MM.1S (cell line): ENCODE results near the gene MLKL.

Experiments used
- DNase-seq: peaks from one replicate; pipeline ENCODE4 v3.0.0-alpha.2; 2015
- H2AFZ ChIP-seq: fragments of 300-600 bp; sonication (generic); 2 replicates; pipeline ENCODE4 v1.6.0; 2016; ENCODE audit warnings: antibody characterized with exemption, low read length
- H3F3A ChIP-seq: fragments of 300-600 bp; sonication (generic); 2 replicates; pipeline ENCODE4 v1.6.1; 2016; ENCODE audit warnings: mild to moderate bottlenecking, antibody characterized with exemption, low read length, moderate library complexity, mixed read lengths; ENCODE audit not compliant: insufficient read depth
- H3K27ac ChIP-seq: fragments of 300-600 bp; sonication (generic); 2 replicates; pipeline ENCODE4 v1.5.1; 2016; ENCODE audit warnings: mild to moderate bottlenecking, low read length
- H3K27me3 ChIP-seq: fragments of 300-600 bp; sonication (generic); replicated peaks from 2 replicates; pipeline ENCODE4 v1.6.0; 2016; ENCODE audit warnings: low read length; ENCODE audit not compliant: insufficient read depth
- H3K36me3 ChIP-seq: fragments of 300-600 bp; sonication (generic); replicated peaks from 2 replicates; pipeline ENCODE4 v1.6.1; 2016; ENCODE audit warnings: mild to moderate bottlenecking, low read length, mixed read lengths; ENCODE audit not compliant: insufficient read depth
- H3K4me1 ChIP-seq: fragments of 300-600 bp; sonication (generic); 2 replicates; pipeline ENCODE4 v1.6.1; 2016; ENCODE audit warnings: low read length, mixed read lengths
- H3K4me2 ChIP-seq: fragments of 300-600 bp; sonication (generic); 2 replicates; pipeline ENCODE4 v1.6.0; 2016; ENCODE audit warnings: low read depth, low read length
- H3K4me3 ChIP-seq: fragments of 300-600 bp; sonication (generic); 2 replicates; pipeline ENCODE4 v1.5.1; 2016; ENCODE audit warnings: low read length, mixed read lengths
- H3K79me2 ChIP-seq: fragments of 300-600 bp; sonication (generic); 2 replicates; pipeline ENCODE4 v1.6.1; 2016; ENCODE audit warnings: mixed run types, low read length, mixed read lengths
- H3K9ac ChIP-seq: fragments of 300-600 bp; sonication (generic); 2 replicates; pipeline ENCODE4 v1.6.1; 2016; ENCODE audit warnings: low read length, mixed read lengths
- H3K9me2 ChIP-seq: fragments of 300-600 bp; sonication (generic); replicated peaks from 2 replicates; pipeline ENCODE4 v1.6.1; 2016; ENCODE audit warnings: mild to moderate bottlenecking, low read length, mixed read lengths; ENCODE audit not compliant: insufficient read depth
- H3K9me3 ChIP-seq: fragments of 300-600 bp; sonication (generic); replicated peaks from 2 replicates; pipeline ENCODE4 v1.6.1; 2016; ENCODE audit warnings: mild to moderate bottlenecking, low read length, mixed read lengths; ENCODE audit not compliant: insufficient read depth
- H4K20me1 ChIP-seq: fragments of 300-600 bp; sonication (generic); 2 replicates; pipeline ENCODE4 v1.6.1; 2016; ENCODE audit warnings: mild to moderate bottlenecking, low read length, moderate library complexity, mixed read lengths; ENCODE audit not compliant: insufficient read depth
- CTCF ChIP-seq: fragments of 300-600 bp; sonication (generic); IDR thresholded peaks from 2 replicates; pipeline ENCODE4 v1.5.1; 2016; ENCODE audit warnings: antibody characterized with exemption, low read length, mixed read lengths
- EZH2 ChIP-seq: fragments of 300-600 bp; sonication (generic); optimal IDR thresholded peaks from 2 replicates; pipeline ENCODE3; 2017; ENCODE audit warnings: low read depth, mild to moderate bottlenecking, antibody characterized with exemption, low read length, mixed read lengths
- EZH2phosphoT487 ChIP-seq: fragments of 300-600 bp; sonication (generic); IDR thresholded peaks from 2 replicates; pipeline ENCODE4 v1.6.1; 2018; ENCODE audit warnings: antibody characterized with exemption, low read length

MLKL gene

DNA sequence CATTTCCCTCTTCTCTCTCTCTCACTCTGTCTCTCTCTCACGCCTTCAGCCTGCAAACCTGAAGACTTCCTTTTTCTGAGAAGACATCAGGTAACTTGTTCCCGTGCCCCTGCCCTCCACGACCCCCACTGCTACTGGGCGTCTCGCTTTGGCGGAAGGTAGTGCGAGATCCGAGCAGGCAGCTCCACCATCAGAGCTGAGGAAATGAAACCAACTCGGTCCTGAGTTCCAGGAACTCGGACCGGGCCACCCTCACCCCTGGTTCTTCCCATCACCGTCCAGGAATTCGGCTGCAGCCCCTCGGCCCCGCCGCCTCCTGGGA lies 585 bp downstream of the MLKL start:
- H3K4me3 ChIP-seq, result peak overlapping the region; percentile 71
- peak overlapping the region; percentile 65 for H3K9ac ChIP-seq
- H3K4me1 ChIP-seq, result no peaks in the 10 kb centered on the region
- H3K36me3 ChIP-seq, result no peaks in the 10 kb centered on the region
- H3K9me2 ChIP-seq, result no peaks in the 10 kb centered on the region
- peak overlapping the region; percentile 67 for H3K4me2 ChIP-seq
- H3F3A ChIP-seq, result no peaks in the 10 kb centered on the region; the same call in 1 of the 2 replicates
- no peaks in the 10 kb centered on the region for H3K9me3 ChIP-seq
- H4K20me1 ChIP-seq, result no peaks in the 10 kb centered on the region
- H3K27ac ChIP-seq, result peak overlapping the region; percentile 8; the same call in 1 of the 2 replicates
- H2AFZ ChIP-seq, result peak overlapping the region; percentile 82
- no peaks in the 10 kb centered on the region for H3K27me3 ChIP-seq
- no peak for DNase-seq
- TF ChIP-seq CTCF (no peak), EZH2 (no peak), EZH2phosphoT487 (no peak)
- H3K79me2 ChIP-seq, result no peaks in the 10 kb centered on the region

DNA sequence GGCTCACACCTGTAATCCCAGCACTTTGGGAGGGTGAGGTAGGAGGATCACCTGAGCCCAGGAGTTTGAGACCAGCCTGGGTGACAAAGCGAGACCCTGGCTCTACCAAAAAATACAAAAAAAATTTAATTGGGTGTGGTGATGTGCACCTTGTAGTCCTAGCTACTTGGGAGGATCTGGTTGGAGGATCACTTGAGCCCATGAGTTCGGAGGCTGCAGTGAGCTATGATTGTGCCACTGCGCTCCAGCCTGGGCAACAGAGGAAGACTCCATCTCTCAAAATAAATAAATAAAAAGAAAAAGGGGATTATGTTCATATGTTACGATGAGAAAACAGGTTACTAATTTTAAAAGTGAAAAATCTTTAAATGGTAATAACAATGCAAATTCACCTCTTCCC lies 996 bp downstream of the MLKL start:
- peak; percentile 6 for DNase-seq
- TF ChIP-seq CTCF, result no peak
- no peak for TF ChIP-seq EZH2
- no peak for TF ChIP-seq EZH2phosphoT487
- Histone ChIP-seq H3K4me1 (no peaks in the 10 kb centered on the region), H2AFZ (no peak overlapping the region), H3K9me2 (no peaks in the 10 kb centered on the region), H3K9me3 (no peaks in the 10 kb centered on the region), H3K9ac (no peak overlapping the region; the same call in 1 of the 2 replicates), H3K4me2 (peak overlapping the region; percentile 60; the same call in 1 of the 2 replicates), H3F3A (no peaks in the 10 kb centered on the region; the same call in 1 of the 2 replicates), H3K36me3 (no peaks in the 10 kb centered on the region), H3K27ac (no peak overlapping the region), H3K27me3 (no peaks in the 10 kb centered on the region), H3K4me3 (peak overlapping the region; percentile 71; the same call in 1 of the 2 replicates), H3K79me2 (no peaks in the 10 kb centered on the region), H4K20me1 (no peaks in the 10 kb centered on the region)

DNA sequence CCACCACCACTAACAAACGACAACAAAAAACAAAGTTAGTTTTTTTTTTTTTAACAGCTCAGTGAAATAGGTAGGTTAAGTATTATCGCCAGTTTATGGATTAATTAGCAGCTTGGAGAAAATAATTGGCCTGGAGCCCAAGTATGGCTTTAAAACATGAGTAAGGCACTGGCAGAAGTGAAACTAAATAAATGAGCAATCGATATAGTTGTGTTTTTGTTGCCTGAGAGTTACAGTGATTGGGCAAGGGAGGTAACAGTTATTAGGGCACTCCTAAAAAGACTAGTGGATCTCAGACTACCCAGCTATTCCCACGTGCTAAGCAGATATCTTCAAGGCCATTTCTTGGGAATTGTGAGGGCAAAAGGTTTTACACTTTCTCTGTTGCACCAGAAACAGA lies 2.4 kb downstream of the MLKL start:
- Histone ChIP-seq H3K27ac (no peak overlapping the region), H3K9ac (no peak overlapping the region)
- DNase-seq, result no peak

More for the DNA sequence above, 2.4 kb downstream of the MLKL start:
- Histone ChIP-seq H3K9me2 (no peaks in the 10 kb centered on the region), H3K36me3 (no peaks in the 10 kb centered on the region), H3K4me3 (no peak overlapping the region), H3F3A (no peaks in the 10 kb centered on the region; the same call in 1 of the 2 replicates), H3K27me3 (no peaks in the 10 kb centered on the region), H2AFZ (no peak overlapping the region), H3K4me1 (no peaks in the 10 kb centered on the region), H3K79me2 (no peaks in the 10 kb centered on the region), H4K20me1 (no peaks in the 10 kb centered on the region), H3K9me3 (no peaks in the 10 kb centered on the region), H3K4me2 (peak overlapping the region; percentile 60; the same call in 1 of the 2 replicates)
- TF ChIP-seq EZH2 (no peak), EZH2phosphoT487 (no peak), CTCF (no peak)
